Measurements from ENCODE around the gene PCTP.

PCTP gene

GRCh38 chr17:55729484-55729883 lies 21.4 kb upstream of the PCTP start:
- H3K4me1 ChIP-seq (ENCODE audit: insufficient read depth, low read length): peaks cover 36% of the 10 kb centered on the region

GRCh38 chr17:55730380-55730779 lies 20.5 kb upstream of the PCTP start:
- H3K4me1 ChIP-seq (ENCODE audit: insufficient read depth, low read length): peaks cover 30% of the 10 kb centered on the region
- H3K27me3 ChIP-seq (ENCODE audit: insufficient read depth, low read length): no peaks in the 10 kb centered on the region
- H3K9ac ChIP-seq (ENCODE audit: low read depth, low read length): no peak overlapping the region
- no peak overlapping the region for H3K4me3 ChIP-seq (ENCODE audit: low read length)
- no peak overlapping the region for H3K27ac ChIP-seq (ENCODE audit: low read length)
- H3K9me3 ChIP-seq (ENCODE audit: insufficient read depth, low read depth, low read length): no peaks in the 10 kb centered on the region
- no peaks in the 10 kb centered on the region for H3K36me3 ChIP-seq (ENCODE audit: insufficient read depth, low read depth, low read length)

More at GRCh38 chr17:55729484-55729883, 21.4 kb upstream of the PCTP start:
- no peak overlapping the region for H3K4me3 ChIP-seq (ENCODE audit: low read length)
- H3K9ac ChIP-seq (ENCODE audit: low read depth, low read length): no peak overlapping the region
- H3K27me3 ChIP-seq (ENCODE audit: insufficient read depth, low read length): no peaks in the 10 kb centered on the region
- H3K36me3 ChIP-seq (ENCODE audit: insufficient read depth, low read depth, low read length): no peaks in the 10 kb centered on the region
- no peaks in the 10 kb centered on the region for H3K9me3 ChIP-seq (ENCODE audit: insufficient read depth, low read depth, low read length)
- no peak overlapping the region for H3K27ac ChIP-seq (ENCODE audit: low read length)

GRCh38 chr17:55730808-55731207 lies 20.0 kb upstream of the PCTP start:
- no peak overlapping the region for H3K9ac ChIP-seq (ENCODE audit: low read depth, low read length)
- no peak overlapping the region for H3K27ac ChIP-seq (ENCODE audit: low read length)
- no peaks in the 10 kb centered on the region for H3K27me3 ChIP-seq (ENCODE audit: insufficient read depth, low read length)

GRCh38 chr17:55731586-55732250 lies 19.1 kb upstream of the PCTP start:
- Histone ChIP-seq H3K36me3 (ENCODE audit: insufficient read depth, low read depth, low read length) (no peaks in the 10 kb centered on the region), H3K9me3 (ENCODE audit: insufficient read depth, low read depth, low read length) (no peaks in the 10 kb centered on the region), H3K27ac (ENCODE audit: low read length) (no peak overlapping the region), H3K4me3 (ENCODE audit: low read length) (peak overlapping the region; percentile 34; the same call in 1 of the 2 replicates), H3K9ac (ENCODE audit: low read depth, low read length) (no peak overlapping the region), H3K27me3 (ENCODE audit: insufficient read depth, low read length) (no peaks in the 10 kb centered on the region), H3K4me1 (ENCODE audit: insufficient read depth, low read length) (peaks cover 30% of the 10 kb centered on the region)

More at GRCh38 chr17:55730808-55731207, 20.0 kb upstream of the PCTP start:
- Histone ChIP-seq H3K36me3 (ENCODE audit: insufficient read depth, low read depth, low read length) (no peaks in the 10 kb centered on the region), H3K4me1 (ENCODE audit: insufficient read depth, low read length) (peaks cover 30% of the 10 kb centered on the region), H3K9me3 (ENCODE audit: insufficient read depth, low read depth, low read length) (no peaks in the 10 kb centered on the region), H3K4me3 (ENCODE audit: low read length) (no peak overlapping the region)

- Histone ChIP-seq H3K27ac (ENCODE audit: low read length) (no peak overlapping the region), H3K9me3 (ENCODE audit: insufficient read depth, low read depth, low read length) (no peaks in the 10 kb centered on the region), H3K27me3 (ENCODE audit: insufficient read depth, low read length) (no peaks in the 10 kb centered on the region), H3K4me1 (ENCODE audit: insufficient read depth, low read length) (peaks cover 28% of the 10 kb centered on the region), H3K4me3 (ENCODE audit: low read length) (0 out of 2 replicates have a peak overlapping the region, but pooled peaks have one; percentile 9), H3K36me3 (ENCODE audit: insufficient read depth, low read depth, low read length) (no peaks in the 10 kb centered on the region), H3K9ac (ENCODE audit: low read depth, low read length) (no peak overlapping the region; the same call in 1 of the 2 replicates)
Observed at GRCh38 chr17:55734128-55734781, 16.6 kb upstream of the PCTP start.

GRCh38 chr17:55735731-55736405 lies 15.0 kb upstream of the PCTP start:
- Histone ChIP-seq H3K27me3 (ENCODE audit: insufficient read depth, low read length) (no peaks in the 10 kb centered on the region), H3K4me3 (ENCODE audit: low read length) (no peak overlapping the region), H3K9me3 (ENCODE audit: insufficient read depth, low read depth, low read length) (no peaks in the 10 kb centered on the region), H3K9ac (ENCODE audit: low read depth, low read length) (no peak overlapping the region), H3K36me3 (ENCODE audit: insufficient read depth, low read depth, low read length) (no peaks in the 10 kb centered on the region), H3K27ac (ENCODE audit: low read length) (no peak overlapping the region), H3K4me1 (ENCODE audit: insufficient read depth, low read length) (peaks cover 26% of the 10 kb centered on the region)

GRCh38 chr17:55737976-55738501 lies 12.8 kb upstream of the PCTP start:
- Histone ChIP-seq H3K27me3 (ENCODE audit: insufficient read depth, low read length) (no peaks in the 10 kb centered on the region), H3K9me3 (ENCODE audit: insufficient read depth, low read depth, low read length) (no peaks in the 10 kb centered on the region), H3K4me3 (ENCODE audit: low read length) (no peak overlapping the region), H3K27ac (ENCODE audit: low read length) (no peak overlapping the region), H3K4me1 (ENCODE audit: insufficient read depth, low read length) (peaks cover 8% of the 10 kb centered on the region; the same call in 1 of the 2 replicates), H3K36me3 (ENCODE audit: insufficient read depth, low read depth, low read length) (no peaks in the 10 kb centered on the region), H3K9ac (ENCODE audit: low read depth, low read length) (no peak overlapping the region)

- no peak overlapping the region for H3K27ac ChIP-seq (ENCODE audit: low read length)
- no peak overlapping the region for H3K9ac ChIP-seq (ENCODE audit: low read depth, low read length)
- H3K9me3 ChIP-seq (ENCODE audit: insufficient read depth, low read depth, low read length): no peaks in the 10 kb centered on the region
- H3K4me1 ChIP-seq (ENCODE audit: insufficient read depth, low read length): no peaks in the 10 kb centered on the region
- H3K36me3 ChIP-seq (ENCODE audit: insufficient read depth, low read depth, low read length): no peaks in the 10 kb centered on the region
- H3K4me3 ChIP-seq (ENCODE audit: low read length): no peak overlapping the region
- H3K27me3 ChIP-seq (ENCODE audit: insufficient read depth, low read length): no peaks in the 10 kb centered on the region
Observed at GRCh38 chr17:55740511-55741355, 10.1 kb upstream of the PCTP start.

GRCh38 chr17:55741356-55741700 lies 9.5 kb upstream of the PCTP start:
- no peaks in the 10 kb centered on the region for H3K36me3 ChIP-seq (ENCODE audit: insufficient read depth, low read depth, low read length)
- no peaks in the 10 kb centered on the region for H3K4me1 ChIP-seq (ENCODE audit: insufficient read depth, low read length)
- no peak overlapping the region for H3K4me3 ChIP-seq (ENCODE audit: low read length)
- H3K9ac ChIP-seq (ENCODE audit: low read depth, low read length): no peak overlapping the region
- H3K27ac ChIP-seq (ENCODE audit: low read length): no peak overlapping the region
- H3K27me3 ChIP-seq (ENCODE audit: insufficient read depth, low read length): no peaks in the 10 kb centered on the region
- H3K9me3 ChIP-seq (ENCODE audit: insufficient read depth, low read depth, low read length): no peaks in the 10 kb centered on the region

GRCh38 chr17:55742272-55743102 lies 8.4 kb upstream of the PCTP start:
- Histone ChIP-seq H3K4me3 (ENCODE audit: low read length) (no peak overlapping the region), H3K9ac (ENCODE audit: low read depth, low read length) (no peak overlapping the region), H3K4me1 (ENCODE audit: insufficient read depth, low read length) (no peaks in the 10 kb centered on the region), H3K27ac (ENCODE audit: low read length) (no peak overlapping the region), H3K27me3 (ENCODE audit: insufficient read depth, low read length) (no peaks in the 10 kb centered on the region), H3K36me3 (ENCODE audit: insufficient read depth, low read depth, low read length) (no peaks in the 10 kb centered on the region), H3K9me3 (ENCODE audit: insufficient read depth, low read depth, low read length) (no peaks in the 10 kb centered on the region)
